Transverse colon (tissue), 4 donors: ENCODE data around the gene UNC5C. TPM values are rescaled to one million over a fixed set of nuclear protein-coding genes. Genes with fewer than 3 reads are reported as not detected.

Experiments used
- DNase-seq: peaks from one replicate; pipeline ENCODE4 v3.0.0-alpha.2; 2019
- H3K27ac ChIP-seq, 4 donors: fragments of 200-600 bp; sonication (generic); 2 replicates each; pipeline ENCODE4 v1.5.1; 2016 to 2018; ENCODE audit warnings: inconsistent platforms in 4 of 4
- H3K27me3 ChIP-seq: fragments of 200-600 bp; sonication (generic); 2 replicates; pipeline ENCODE4 v1.5.1; 2017; ENCODE audit warnings: inconsistent platforms
- H3K36me3 ChIP-seq, 4 donors: fragments of 200-600 bp; sonication (generic); 2 replicates each; pipeline ENCODE4 v1.5.1; 2017 to 2019; ENCODE audit warnings: inconsistent platforms in 4 of 4
- H3K4me1 ChIP-seq, 4 donors: fragments of 200-600 bp; sonication (generic); 2 replicates each; pipeline ENCODE4 v1.5.1; 2017 to 2020; ENCODE audit warnings: inconsistent platforms in 4 of 4
- H3K4me3 ChIP-seq, 4 donors: fragments of 200-600 bp; sonication (generic); 1 replicate in 1 of 4; 2 replicates in 3 of 4; pipeline versions ENCODE4 v1.5.1 to v1.6.1; 2017 to 2019; ENCODE audit warnings: inconsistent platforms in 4 of 4
- H3K9me3 ChIP-seq, 2 donors: fragments of 200-600 bp; sonication (generic); 2 replicates each; pipeline ENCODE4 v1.5.1; 2017 to 2019; ENCODE audit warnings: inconsistent platforms in 2 of 2
- CTCF ChIP-seq, 5 experiments: fragments of 200-600 bp in 3 of 5; fragments of 450-650 bp in 2 of 5; sonication (generic) in 3 of 5; IDR thresholded peaks; 1 replicate in 2 of 5; 2 replicates in 3 of 5; pipeline ENCODE4 v1.5.1; 2016 to 2017; ENCODE audit warnings: antibody characterized with exemption in 5 of 5, inconsistent platforms in 3 of 5, mild to moderate bottlenecking in 2 of 5, moderate library complexity in 1 of 5
- EP300 ChIP-seq: sonication (generic); formaldehyde crosslinking; IDR thresholded peaks from one replicate; pipeline ENCODE4 v1.6.1; 2017; ENCODE audit warnings: antibody characterized with exemption, low read depth
- POLR2A ChIP-seq: fragments of 450-650 bp; IDR thresholded peaks from one replicate; pipeline ENCODE4 v1.6.1; 2016; ENCODE audit warnings: antibody characterized with exemption, mild to moderate bottlenecking, moderate library complexity
- POLR2AphosphoS5 ChIP-seq, 3 donors: sonication (generic); formaldehyde crosslinking; IDR thresholded peaks; one replicate each; pipeline ENCODE4 v1.6.1; 2016; ENCODE audit warnings: antibody characterized with exemption in 3 of 3
- WGBS, 2 donors: methylation state at CpG; one replicate each; pipeline ENCODE4 v1.1.5; 2018; ENCODE audit warnings: low coverage in 1 of 2; 5-methylcytosine and 5-hydroxymethylcytosine counted together
- in situ Hi-C, 4 donors: fragments of 200-750 bp; cut with MboI; loops; one replicate each; pipeline versions ENCODE4 v1.15.0 to v1.15.1; 2017; ENCODE audit warnings: low sequenced_read_pairs in 3 of 4, low pct_ligation_motif_present in 1 of 4, low pct_unique_long_range_greater_than_20kb in 1 of 4
- intact Hi-C: fragments of 100-400 bp; cut with DNase I; formaldehyde crosslinking; loops from one replicate; pipeline ENCODE4 v1.15.1; 2023; ENCODE audit warnings: low total_unique reads
- total RNA-seq, 4 donors: library from RNA; depleted of rRNA; stranded (reverse); fragments of >200 nt; gene quantifications; one replicate each; pipeline ENCODE4 v1.1.0, GENCODE V29; 2016

Gene UNC5C
- total RNA-seq, 4 donors from 2014 or later: 4.5 to 6.8 (median 4.8) TPM

- H3K36me3 ChIP-seq: no peaks in the 10 kb centered on the region
- intact Hi-C loops (no loop called here), in situ Hi-C loops (no loop called here)
- H3K9me3 ChIP-seq: peaks cover 0 to 2% of the 10 kb centered on the region in 2 donors
- TF ChIP-seq EP300 (no peak), POLR2A (no peak), CTCF (IDR thresholded peaks at IDR 0.05) (no peak), POLR2AphosphoS5 (IDR thresholded peaks at IDR 0.05) (no peak)
- H3K27ac ChIP-seq: no peak overlapping the region
- no peak overlapping the region for H3K4me3 ChIP-seq
- 56% methylated on average over 6 of the region's 6 CpGs; no CpG with 5 or more reads in 1 of the 2 donors for WGBS, 2 donors
- H3K27me3 ChIP-seq: no peaks in the 10 kb centered on the region
- DNase-seq: peak; percentile 25
- H3K4me1 ChIP-seq: no peaks in the 10 kb centered on the region
Observed at GRCh38 chr4:95572304-95572991, 23.7 kb upstream of the UNC5C start.

GRCh38 chr4:95571577-95571976 is 22.8 kb upstream of the UNC5C start:
- in situ Hi-C loops: no loop called here

GRCh38 chr4:95563638-95564337 is 15.0 kb upstream of the UNC5C start:
- DNase-seq: no peak
- in situ Hi-C loops: no loop called here
- intact Hi-C loops: no loop called here

More at GRCh38 chr4:95571577-95571976, 22.8 kb upstream of the UNC5C start:
- Histone ChIP-seq H3K9me3 (peaks cover 0 to 2% of the 10 kb centered on the region in 2 donors), H3K4me3 (no peak overlapping the region), H3K4me1 (no peaks in the 10 kb centered on the region), H3K27me3 (no peaks in the 10 kb centered on the region), H3K27ac (no peak overlapping the region), H3K36me3 (no peaks in the 10 kb centered on the region)
- WGBS, 2 donors: 100% methylated on average over 1 of the region's 1 CpG; no CpG with 5 or more reads in 1 of the 2 donors
- DNase-seq: no peak
- TF ChIP-seq POLR2AphosphoS5 (IDR thresholded peaks at IDR 0.05): no peak
- TF ChIP-seq EP300: no peak
- no peak for TF ChIP-seq POLR2A
- TF ChIP-seq CTCF (IDR thresholded peaks at IDR 0.05): no peak
- intact Hi-C loops: no loop called here

More at GRCh38 chr4:95563638-95564337, 15.0 kb upstream of the UNC5C start:
- Histone ChIP-seq H3K36me3 (no peaks in the 10 kb centered on the region), H3K4me1 (no peaks in the 10 kb centered on the region), H3K4me3 (no peak overlapping the region), H3K9me3 (no peaks in the 10 kb centered on the region), H3K27me3 (no peaks in the 10 kb centered on the region), H3K27ac (no peak overlapping the region)
- TF ChIP-seq POLR2AphosphoS5 (IDR thresholded peaks at IDR 0.05) (no peak), POLR2A (no peak), CTCF (IDR thresholded peaks at IDR 0.05) (no peak), EP300 (no peak)
- WGBS, 2 donors: 72 to 85% methylated on average over 2 of the region's 2 CpGs
